GM21528 (cell line): ENCODE results near the gene STX8.
"Not testable (repeated sequence)": the region's sequence is repeated elsewhere in the genome, so short reads cannot be mapped to it uniquely, and the experiment has no call there.

Experiments used
- ATAC-seq: cut with Tn5 transposase; IDR thresholded peaks from one replicate; pipeline ENCODE4 v1.9.1; 2021; ENCODE audit warnings: mild to moderate bottlenecking, moderate library complexity; ENCODE audit not compliant: unreplicated experiment, low FRiP score

Gene STX8

DNA sequence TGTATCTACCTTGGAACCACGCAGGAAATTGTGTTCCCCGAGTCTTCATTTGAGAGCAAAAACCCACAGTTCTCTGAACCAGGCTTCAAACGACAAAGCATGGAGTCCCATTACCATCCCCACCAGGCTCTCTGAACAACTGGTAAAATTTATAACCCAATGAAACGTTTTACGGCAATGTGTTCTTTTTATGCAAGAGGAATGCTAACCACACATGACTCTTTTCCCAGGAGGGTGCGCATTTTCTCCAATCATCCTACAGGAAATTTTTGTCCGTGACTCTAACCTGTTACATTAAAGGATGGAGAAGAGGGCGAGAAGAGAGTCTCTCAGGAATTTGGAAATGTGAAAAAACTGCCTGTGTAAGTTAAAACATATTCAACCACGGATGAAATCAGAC is 17.8 kb downstream of the STX8 start:
- no peak for ATAC-seq

DNA sequence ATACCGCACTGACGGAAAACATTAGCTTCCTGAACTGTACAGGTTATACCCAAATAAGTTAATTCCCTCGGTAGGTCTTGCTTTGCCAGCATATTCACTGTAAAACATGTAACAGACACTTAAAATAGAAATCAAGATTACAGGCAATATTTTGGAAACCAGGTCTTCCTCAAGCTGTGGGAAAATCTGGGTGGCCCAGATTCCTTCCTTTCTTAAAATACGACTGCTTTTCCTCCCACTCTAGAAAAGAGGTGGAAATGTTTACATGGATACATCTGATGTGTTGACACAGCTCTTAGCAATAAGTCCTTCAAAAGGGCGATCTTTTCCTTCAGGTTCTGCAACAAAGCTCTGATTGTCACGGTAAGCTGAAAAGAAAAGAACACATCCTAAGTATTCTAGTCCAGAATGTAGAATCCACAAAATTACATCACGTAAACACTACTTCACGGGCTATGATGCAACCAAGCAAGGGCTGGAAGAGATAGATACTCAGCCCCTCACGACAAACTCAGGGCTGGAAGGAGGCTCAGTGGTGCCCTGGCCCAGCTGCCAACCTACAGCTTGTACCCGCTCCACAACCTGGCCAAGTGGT is 18.4 kb downstream of the STX8 start:
- no peak for ATAC-seq

- ATAC-seq, result not testable (repeated sequence)
Observed at GRCh38 chr17:9554715-9555114, 20.9 kb downstream of the STX8 start.

- ATAC-seq, result no peak
Observed at GRCh38 chr17:9553596-9553995, 22.0 kb downstream of the STX8 start.

DNA sequence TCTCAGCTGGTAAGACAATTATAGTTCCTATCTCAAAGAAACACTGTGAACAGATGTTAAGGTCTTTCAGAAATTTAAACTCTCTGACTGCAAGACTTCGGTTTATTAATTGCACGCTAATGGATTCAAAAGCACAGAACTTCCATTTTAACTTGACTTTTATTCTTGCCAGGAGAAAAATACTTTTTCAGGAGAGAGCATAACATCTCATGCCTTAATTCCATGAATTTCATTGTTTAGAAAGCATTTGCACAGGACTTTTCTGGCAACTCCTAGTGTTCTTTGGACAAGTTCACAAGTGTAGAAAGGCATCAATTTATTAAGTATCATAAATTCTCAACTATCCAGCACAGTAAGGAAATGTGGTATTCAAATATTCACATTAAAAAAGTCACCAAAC is 22.4 kb downstream of the STX8 start:
- ATAC-seq, result no peak

DNA sequence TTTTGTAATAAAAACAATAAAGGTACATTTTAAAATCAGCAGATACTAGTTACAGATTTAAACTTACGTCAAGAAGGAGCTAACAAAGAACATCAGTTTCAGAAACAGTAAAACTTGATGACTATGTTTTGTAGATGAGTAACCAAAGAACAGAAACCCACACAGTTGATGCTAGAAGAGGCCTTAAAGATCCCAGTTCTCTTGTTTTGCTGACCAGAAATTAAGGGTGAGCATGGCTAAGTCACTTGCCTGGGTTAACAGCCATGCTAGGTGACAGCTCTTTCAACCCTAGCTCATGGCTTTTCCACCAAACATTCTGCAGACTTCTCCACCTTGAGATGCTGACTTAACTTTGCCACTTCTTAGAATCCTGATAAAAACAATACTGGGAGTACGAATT is 26.4 kb downstream of the STX8 start:
- no peak for ATAC-seq

DNA sequence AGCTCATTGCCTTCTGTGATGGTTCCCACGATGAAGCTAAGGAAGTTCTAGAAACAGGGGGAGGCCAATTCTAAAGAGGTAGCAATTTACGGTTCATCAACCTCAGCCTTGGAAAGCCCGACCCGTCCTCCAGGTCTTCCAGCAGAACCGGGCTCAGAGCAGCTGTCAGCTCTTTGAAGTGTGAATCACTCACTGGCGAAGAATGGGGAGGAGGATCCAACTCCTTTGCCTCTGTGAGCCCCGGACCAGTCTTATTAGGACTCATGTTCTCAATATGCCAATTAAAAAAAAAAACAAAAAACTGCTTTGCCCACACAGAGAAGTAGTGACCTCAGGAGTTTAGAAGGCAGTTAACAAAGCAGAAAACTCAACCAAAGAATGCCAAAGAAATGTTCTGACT is 31.4 kb downstream of the STX8 start:
- ATAC-seq, result no peak

- no peak for ATAC-seq
Observed at GRCh38 chr17:9541718-9542117, 33.9 kb downstream of the STX8 start.

GRCh38 chr17:9538626-9539025 is 37.0 kb downstream of the STX8 start:
- no peak for ATAC-seq

- no peak for ATAC-seq
Observed at GRCh38 chr17:9537177-9537776, 38.3 kb downstream of the STX8 start.

- no peak for ATAC-seq
Observed at GRCh38 chr17:9536061-9536460, 39.6 kb downstream of the STX8 start.

DNA sequence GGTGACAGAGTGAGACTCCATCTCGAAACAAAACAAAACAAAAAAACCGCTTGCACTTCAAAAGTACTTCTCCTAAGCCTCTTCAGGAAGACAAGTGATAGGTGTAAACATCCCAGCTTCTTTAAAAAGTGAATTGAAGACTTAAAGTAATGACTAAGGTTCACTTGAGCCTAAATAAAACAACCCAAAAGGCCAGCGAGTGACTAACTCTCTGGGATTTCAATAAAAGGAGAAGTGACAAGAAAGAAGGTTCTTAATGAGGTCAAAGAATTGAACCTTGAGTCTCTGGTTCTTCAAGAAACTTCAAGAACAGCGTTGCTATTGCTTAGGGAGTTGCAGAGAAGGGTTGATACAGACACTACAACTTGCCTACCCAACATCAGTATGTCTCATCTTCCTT is 42.2 kb downstream of the STX8 start:
- ATAC-seq, result no peak

DNA sequence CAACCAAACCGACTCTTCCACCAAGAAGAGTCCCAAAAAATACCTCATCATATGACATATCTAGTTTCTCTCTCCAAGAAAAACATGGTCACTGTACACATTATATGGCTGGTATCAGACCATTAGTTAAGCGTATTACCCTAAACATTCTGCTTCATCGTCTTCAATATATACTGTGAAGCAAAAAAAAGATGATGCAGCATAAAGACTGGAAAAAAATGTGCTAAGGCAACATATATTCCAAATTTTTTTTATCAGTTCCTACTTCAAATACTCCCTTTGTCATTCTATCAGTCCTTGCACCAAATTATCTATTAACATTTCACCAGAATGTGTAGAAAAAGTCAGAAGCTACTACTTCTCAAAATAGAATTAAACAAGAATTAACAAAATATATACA is 42.9 kb downstream of the STX8 start:
- ATAC-seq, result no peak

DNA sequence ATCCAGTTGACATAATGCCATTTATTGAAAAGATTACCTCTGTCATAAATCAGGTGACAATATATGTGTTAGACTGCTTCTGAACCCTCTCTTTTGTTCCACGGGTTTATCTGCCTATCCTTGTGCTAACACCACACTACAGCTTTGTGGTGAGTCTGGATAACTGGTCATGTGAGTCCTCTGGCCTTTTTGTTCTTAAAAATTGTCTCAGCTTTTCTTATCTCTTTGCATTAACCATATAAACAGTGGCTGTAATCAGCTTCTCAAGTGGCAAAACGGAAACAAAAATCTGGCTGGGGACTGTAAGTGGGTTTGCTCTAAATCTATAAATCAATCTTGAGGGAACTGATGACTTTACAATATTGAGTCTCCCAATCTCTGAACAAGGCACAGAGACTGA is 44.6 kb downstream of the STX8 start:
- no peak for ATAC-seq

GRCh38 chr17:9529033-9529700 is 46.5 kb downstream of the STX8 start:
- ATAC-seq, result no peak

GRCh38 chr17:9527788-9528187 is 47.8 kb downstream of the STX8 start:
- no peak for ATAC-seq

DNA sequence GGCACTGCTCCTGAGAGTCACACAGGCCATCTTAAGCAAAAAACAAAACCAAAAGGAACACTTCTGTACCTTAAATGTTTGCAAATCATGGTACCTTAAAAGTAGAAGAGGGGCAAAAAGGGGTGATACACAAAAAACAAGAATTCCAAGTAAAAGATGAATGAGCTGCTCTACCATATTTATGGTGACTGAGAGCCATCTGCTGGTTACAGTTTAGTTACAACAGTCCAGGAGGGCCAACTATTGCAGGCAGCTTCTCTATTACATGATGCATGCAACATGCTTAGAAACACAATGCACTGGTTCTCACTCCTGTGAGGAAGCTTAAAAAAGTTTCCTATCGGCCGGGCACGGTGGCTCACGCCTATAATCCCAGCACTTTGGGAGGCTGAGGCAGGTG is 53.5 kb downstream of the STX8 start:
- no peak for ATAC-seq

DNA sequence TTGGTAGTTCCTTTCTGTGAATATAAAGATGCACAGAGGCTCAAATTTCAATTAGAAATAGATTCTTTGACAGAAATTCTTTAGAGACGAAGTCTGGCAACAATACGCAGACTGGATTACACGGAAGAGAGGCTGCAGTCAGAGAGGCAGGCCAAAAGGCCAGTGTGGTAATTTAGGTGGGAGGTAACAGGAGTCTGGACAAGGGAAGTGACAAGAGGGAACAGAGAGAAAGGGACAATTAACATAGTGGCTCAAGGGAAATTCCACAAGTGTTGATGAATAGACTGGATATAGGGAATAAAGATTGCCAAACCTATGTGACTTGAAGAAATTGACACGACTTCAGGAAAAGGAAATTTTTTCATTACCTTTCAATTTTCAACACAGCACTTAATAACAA is 54.6 kb downstream of the STX8 start:
- no peak for ATAC-seq

DNA sequence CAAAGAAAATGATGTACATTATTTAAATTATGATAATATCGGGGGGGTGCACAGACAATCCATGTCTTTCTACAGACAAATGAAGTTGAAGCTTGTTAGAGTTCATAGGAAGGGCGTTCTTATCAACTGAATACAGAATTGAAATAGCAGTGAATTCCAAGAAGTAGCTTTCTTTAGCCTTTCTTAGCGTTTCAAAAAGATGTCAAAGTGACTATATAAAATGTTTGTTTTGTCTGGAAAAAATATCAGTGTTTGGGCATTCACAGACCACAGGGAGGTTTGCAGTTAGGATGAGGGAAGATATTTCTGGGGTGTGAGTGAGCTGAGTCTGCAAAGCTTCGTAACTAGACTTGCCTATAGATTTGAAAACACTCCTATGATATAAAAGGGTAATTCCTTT is 55.0 kb downstream of the STX8 start:
- ATAC-seq, result no peak

- ATAC-seq, result no peak
Observed at GRCh38 chr17:9519583-9520272, 55.9 kb downstream of the STX8 start.

DNA sequence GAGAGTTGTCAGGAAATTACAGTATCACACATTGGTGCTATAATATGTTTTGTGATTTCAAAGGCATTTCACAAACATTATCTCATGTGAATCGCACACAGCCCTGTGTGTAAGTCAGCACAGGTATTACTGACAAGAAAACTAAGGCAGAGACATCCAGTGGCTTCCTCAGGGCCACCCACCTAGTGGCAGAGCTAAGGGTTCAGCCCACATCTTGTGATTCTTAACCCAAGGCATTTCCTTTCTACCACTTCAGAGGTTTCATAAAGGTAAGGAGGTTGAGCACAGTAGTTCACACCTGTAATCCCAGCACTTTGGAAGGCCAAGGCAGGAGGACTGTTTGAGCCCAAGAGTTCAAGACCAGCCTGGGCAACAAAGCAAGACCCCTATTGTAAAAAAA is 58.2 kb downstream of the STX8 start:
- no peak for ATAC-seq

GRCh38 chr17:9513266-9513665 is 62.4 kb downstream of the STX8 start:
- no peak for ATAC-seq
